Coronary artery (tissue), 2 donors: Measurements from ENCODE around the gene UTP25.
A peak's percentile ranks its signal among the peaks of the same experiment; 100 is the strongest.

Experiments
- DNase-seq: peaks from one replicate; pipeline ENCODE4 v3.0.0-alpha.2; 2017; ENCODE audit warnings: low spot score
- H3K27ac ChIP-seq, 2 donors: fragments of 200-600 bp; sonication (generic); one replicate each; pipeline ENCODE4 v1.5.1; 2016 to 2019
- H3K4me3 ChIP-seq: fragments of 200-600 bp; sonication (generic); 2 replicates; pipeline ENCODE4 v1.5.1; 2016; ENCODE audit warnings: mild to moderate bottlenecking, moderate library complexity
- CTCF ChIP-seq: fragments of 200-600 bp; sonication (generic); IDR thresholded peaks from one replicate; pipeline ENCODE4 v1.5.1; 2019; ENCODE audit warnings: antibody characterized with exemption

UTP25 gene

GRCh38 chr1:209853676-209854075, 25.9 kb downstream of the UTP25 start:
- DNase-seq = no peak
- Histone ChIP-seq H3K4me3 (no peak overlapping the region), H3K27ac (no peak overlapping the region)
- no peak for TF ChIP-seq CTCF

GRCh38 chr1:209854196-209854595, 26.4 kb downstream of the UTP25 start:
- DNase-seq = no peak
- TF ChIP-seq CTCF = no peak
- Histone ChIP-seq H3K4me3 (no peak overlapping the region), H3K27ac (no peak overlapping the region)

GRCh38 chr1:209855006-209855405, 27.2 kb downstream of the UTP25 start:
- DNase-seq = no peak
- H3K4me3 ChIP-seq = no peak overlapping the region
- no peak overlapping the region for H3K27ac ChIP-seq
- TF ChIP-seq CTCF = no peak

- H3K27ac ChIP-seq = no peak overlapping the region
- no peak for TF ChIP-seq CTCF
- no peak overlapping the region for H3K4me3 ChIP-seq
- no peak for DNase-seq
Measured at GRCh38 chr1:209855623-209856022, 27.9 kb downstream of the UTP25 start.

GRCh38 chr1:209858561-209859103, 30.9 kb downstream of the UTP25 start:
- no peak for DNase-seq
- TF ChIP-seq CTCF = no peak
- Histone ChIP-seq H3K27ac (no peak overlapping the region), H3K4me3 (no peak overlapping the region)

- H3K27ac ChIP-seq = no peak overlapping the region
- no peak overlapping the region for H3K4me3 ChIP-seq
- TF ChIP-seq CTCF = peak; percentile 58
- no peak for DNase-seq
Measured at GRCh38 chr1:209860293-209860881, 32.6 kb downstream of the UTP25 start.

- no peak overlapping the region for H3K27ac ChIP-seq
- no peak overlapping the region for H3K4me3 ChIP-seq
- no peak for DNase-seq
- no peak for TF ChIP-seq CTCF
Measured at GRCh38 chr1:209861242-209861641, 33.5 kb downstream of the UTP25 start.
